ENCODE results near the gene ZFPM1.

The ZFPM1 gene

GRCh38 chr16:88429387-88430184, 23.5 kb upstream of the ZFPM1 start:
- TF ChIP-seq POLR2AphosphoS5 (IDR thresholded peaks at IDR 0.05; ENCODE audit: borderline replicate concordance, low read depth, low read length) = no peak
- TF ChIP-seq FOXP2 (optimal IDR thresholded peaks at IDR 0.05; ENCODE audit: control extremely low read depth, extremely low read length, insufficient read depth) = no peak
- TF ChIP-seq EZH2 (IDR thresholded peaks at IDR 0.05) = no peak
- DNase-seq (ENCODE audit: low read depth, low spot score) = no peak
- Histone ChIP-seq H3K27ac (no peak overlapping the region), H3K4me3 (no peak overlapping the region), H3K36me3 (ENCODE audit: insufficient read depth, low read length) (no peaks in the 10 kb centered on the region), H3K9me3 (ENCODE audit: low read depth, low read length) (no peaks in the 10 kb centered on the region), H3K9ac (ENCODE audit: insufficient read length) (no peak overlapping the region)

- H3K36me3 ChIP-seq (ENCODE audit: insufficient read depth, low read length) = no peaks in the 10 kb centered on the region
- no peaks in the 10 kb centered on the region for H3K9me3 ChIP-seq (ENCODE audit: low read depth, low read length)
- TF ChIP-seq POLR2AphosphoS5 (IDR thresholded peaks at IDR 0.05; ENCODE audit: borderline replicate concordance, low read depth, low read length) (no peak), EZH2 (IDR thresholded peaks at IDR 0.05) (no peak), FOXP2 (optimal IDR thresholded peaks at IDR 0.05; ENCODE audit: control extremely low read depth, extremely low read length, insufficient read depth) (no peak)
- no peak overlapping the region for H3K4me3 ChIP-seq
- H3K27ac ChIP-seq = no peak overlapping the region
- no peak overlapping the region for H3K9ac ChIP-seq (ENCODE audit: insufficient read length)
- no peak for DNase-seq (ENCODE audit: low read depth, low spot score)
Observed at GRCh38 chr16:88430185-88430523, 22.9 kb upstream of the ZFPM1 start.

- Histone ChIP-seq H3K36me3 (ENCODE audit: insufficient read depth, low read length) (no peaks in the 10 kb centered on the region), H3K27ac (no peak overlapping the region), H3K9ac (ENCODE audit: insufficient read length) (no peak overlapping the region), H3K9me3 (ENCODE audit: low read depth, low read length) (no peaks in the 10 kb centered on the region), H3K4me3 (no peak overlapping the region)
- TF ChIP-seq EZH2 (IDR thresholded peaks at IDR 0.05) (peak; percentile 73), POLR2AphosphoS5 (IDR thresholded peaks at IDR 0.05; ENCODE audit: borderline replicate concordance, low read depth, low read length) (no peak), FOXP2 (optimal IDR thresholded peaks at IDR 0.05; ENCODE audit: control extremely low read depth, extremely low read length, insufficient read depth) (no peak)
- DNase-seq (ENCODE audit: low read depth, low spot score) = no peak
Observed at GRCh38 chr16:88430524-88431446, 22.3 kb upstream of the ZFPM1 start.

- no peak for DNase-seq (ENCODE audit: low read depth, low spot score)
- H3K27ac ChIP-seq = no peak overlapping the region
- no peak overlapping the region for H3K9ac ChIP-seq (ENCODE audit: insufficient read length)
- H3K4me3 ChIP-seq = no peak overlapping the region
- TF ChIP-seq FOXP2 (optimal IDR thresholded peaks at IDR 0.05; ENCODE audit: control extremely low read depth, extremely low read length, insufficient read depth) (no peak), POLR2AphosphoS5 (IDR thresholded peaks at IDR 0.05; ENCODE audit: borderline replicate concordance, low read depth, low read length) (no peak), EZH2 (IDR thresholded peaks at IDR 0.05) (no peak)
- no peaks in the 10 kb centered on the region for H3K9me3 ChIP-seq (ENCODE audit: low read depth, low read length)
- H3K36me3 ChIP-seq (ENCODE audit: insufficient read depth, low read length) = no peaks in the 10 kb centered on the region
Observed at GRCh38 chr16:88431651-88432050, 21.4 kb upstream of the ZFPM1 start.

- H3K4me3 ChIP-seq = no peak overlapping the region
- no peaks in the 10 kb centered on the region for H3K36me3 ChIP-seq (ENCODE audit: insufficient read depth, low read length)
- TF ChIP-seq EZH2 (IDR thresholded peaks at IDR 0.05) (no peak), FOXP2 (optimal IDR thresholded peaks at IDR 0.05; ENCODE audit: control extremely low read depth, extremely low read length, insufficient read depth) (no peak), POLR2AphosphoS5 (IDR thresholded peaks at IDR 0.05; ENCODE audit: borderline replicate concordance, low read depth, low read length) (no peak)
- H3K9ac ChIP-seq (ENCODE audit: insufficient read length) = no peak overlapping the region
- H3K9me3 ChIP-seq (ENCODE audit: low read depth, low read length) = no peaks in the 10 kb centered on the region
- H3K27ac ChIP-seq = no peak overlapping the region
- DNase-seq (ENCODE audit: low read depth, low spot score) = no peak
Observed at GRCh38 chr16:88432174-88432573, 20.9 kb upstream of the ZFPM1 start.

GRCh38 chr16:88432753-88433152, 20.3 kb upstream of the ZFPM1 start:
- no peak for DNase-seq (ENCODE audit: low read depth, low spot score)
- no peaks in the 10 kb centered on the region for H3K9me3 ChIP-seq (ENCODE audit: low read depth, low read length)
- no peak overlapping the region for H3K4me3 ChIP-seq
- no peak overlapping the region for H3K27ac ChIP-seq
- TF ChIP-seq EZH2 (IDR thresholded peaks at IDR 0.05) (no peak), POLR2AphosphoS5 (IDR thresholded peaks at IDR 0.05; ENCODE audit: borderline replicate concordance, low read depth, low read length) (no peak), FOXP2 (optimal IDR thresholded peaks at IDR 0.05; ENCODE audit: control extremely low read depth, extremely low read length, insufficient read depth) (no peak)
- no peaks in the 10 kb centered on the region for H3K36me3 ChIP-seq (ENCODE audit: insufficient read depth, low read length)
- no peak overlapping the region for H3K9ac ChIP-seq (ENCODE audit: insufficient read length)

GRCh38 chr16:88433632-88434352, 19.3 kb upstream of the ZFPM1 start:
- Histone ChIP-seq H3K4me3 (no peak overlapping the region), H3K27ac (no peak overlapping the region), H3K9ac (ENCODE audit: insufficient read length) (no peak overlapping the region), H3K9me3 (ENCODE audit: low read depth, low read length) (no peaks in the 10 kb centered on the region), H3K36me3 (ENCODE audit: insufficient read depth, low read length) (no peaks in the 10 kb centered on the region)
- DNase-seq (ENCODE audit: low read depth, low spot score) = no peak
- TF ChIP-seq POLR2AphosphoS5 (IDR thresholded peaks at IDR 0.05; ENCODE audit: borderline replicate concordance, low read depth, low read length) (no peak), EZH2 (IDR thresholded peaks at IDR 0.05) (no peak), FOXP2 (optimal IDR thresholded peaks at IDR 0.05; ENCODE audit: control extremely low read depth, extremely low read length, insufficient read depth) (no peak)

GRCh38 chr16:88434353-88434690, 18.8 kb upstream of the ZFPM1 start:
- Histone ChIP-seq H3K9ac (ENCODE audit: insufficient read length) (no peak overlapping the region), H3K9me3 (ENCODE audit: low read depth, low read length) (no peaks in the 10 kb centered on the region), H3K27ac (no peak overlapping the region), H3K4me3 (no peak overlapping the region), H3K36me3 (ENCODE audit: insufficient read depth, low read length) (no peaks in the 10 kb centered on the region)
- DNase-seq (ENCODE audit: low read depth, low spot score) = no peak
- TF ChIP-seq POLR2AphosphoS5 (IDR thresholded peaks at IDR 0.05; ENCODE audit: borderline replicate concordance, low read depth, low read length) (no peak), EZH2 (IDR thresholded peaks at IDR 0.05) (no peak), FOXP2 (optimal IDR thresholded peaks at IDR 0.05; ENCODE audit: control extremely low read depth, extremely low read length, insufficient read depth) (no peak)
